ENCODE measurements around the gene RHEX.

DNA sequence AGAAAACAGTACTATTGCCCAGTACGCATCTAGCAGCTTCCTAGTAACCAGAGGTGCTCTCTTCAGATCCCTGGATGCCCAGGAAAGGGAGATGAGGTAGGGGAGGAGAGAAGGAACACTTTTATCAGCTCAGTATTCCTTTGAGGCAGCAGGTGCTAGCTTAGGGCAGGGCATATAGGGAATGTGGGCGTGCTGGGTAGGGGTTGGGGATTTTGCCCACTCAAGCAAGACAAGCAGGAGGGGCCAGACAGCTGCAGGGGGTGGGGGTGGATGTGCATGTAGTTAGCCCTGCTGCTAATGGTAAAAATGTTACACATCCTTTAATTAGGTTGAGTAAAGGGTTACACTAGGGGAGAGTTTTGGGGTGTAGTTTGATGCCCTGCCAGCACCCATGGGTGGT, 82.3 kb downstream of the RHEX start:
- TF ChIP-seq, protein P1, sequence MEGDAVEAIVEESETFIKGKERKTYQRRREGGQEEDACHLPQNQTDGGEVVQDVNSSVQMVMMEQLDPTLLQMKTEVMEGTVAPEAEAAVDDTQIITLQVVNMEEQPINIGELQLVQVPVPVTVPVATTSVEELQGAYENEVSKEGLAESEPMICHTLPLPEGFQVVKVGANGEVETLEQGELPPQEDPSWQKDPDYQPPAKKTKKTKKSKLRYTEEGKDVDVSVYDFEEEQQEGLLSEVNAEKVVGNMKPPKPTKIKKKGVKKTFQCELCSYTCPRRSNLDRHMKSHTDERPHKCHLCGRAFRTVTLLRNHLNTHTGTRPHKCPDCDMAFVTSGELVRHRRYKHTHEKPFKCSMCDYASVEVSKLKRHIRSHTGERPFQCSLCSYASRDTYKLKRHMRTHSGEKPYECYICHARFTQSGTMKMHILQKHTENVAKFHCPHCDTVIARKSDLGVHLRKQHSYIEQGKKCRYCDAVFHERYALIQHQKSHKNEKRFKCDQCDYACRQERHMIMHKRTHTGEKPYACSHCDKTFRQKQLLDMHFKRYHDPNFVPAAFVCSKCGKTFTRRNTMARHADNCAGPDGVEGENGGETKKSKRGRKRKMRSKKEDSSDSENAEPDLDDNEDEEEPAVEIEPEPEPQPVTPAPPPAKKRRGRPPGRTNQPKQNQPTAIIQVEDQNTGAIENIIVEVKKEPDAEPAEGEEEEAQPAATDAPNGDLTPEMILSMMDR (IDR thresholded peaks at IDR 0.05; ENCODE audit: low read length): no peak
- no peak for TF ChIP-seq EZH2 (optimal IDR thresholded peaks at IDR 0.05; ENCODE audit: low read depth, low read length)
